ENCODE results near the gene SARDH.

- TF ChIP-seq CTCF (optimal IDR thresholded peaks at IDR 0.05 in 1 of 3, IDR thresholded peaks at IDR 0.05 in 1 of 3, conservative IDR thresholded peaks at IDR 0.05 in 1 of 3; ENCODE audit: extremely low read depth in 1 of 3, insufficient read depth in 2 of 3, low read length in 3 of 3): no peak
- TF ChIP-seq EZH2 (IDR thresholded peaks at IDR 0.05; ENCODE audit: low read length): no peak
Measured at GRCh38 chr9:133714606-133715294, 23.4 kb downstream of the SARDH start.

Data from keratinocyte (primary cell).